Dermis blood vessel endothelial cell (primary cell): ENCODE data around the gene SCGB1D2. TPM values are rescaled to one million over a fixed set of nuclear protein-coding genes. Genes with fewer than 3 reads are reported as not detected.
A peak's percentile ranks its signal among the peaks of the same experiment; 100 is the strongest.
"Not testable (repeated sequence)": the region's sequence is repeated elsewhere in the genome, so short reads cannot be mapped to it uniquely, and the experiment has no call there.

ENCODE experiments used
- DNase-seq: peaks from one replicate; pipeline ENCODE4 v3.0.0; 2010
- total RNA-seq: library from RNA; depleted of rRNA; stranded (reverse); fragments of >200 nt; gene quantifications from 2 replicates; pipeline ENCODE4 v1.2.3, GENCODE V29; 2014

The SCGB1D2 gene, protein sequence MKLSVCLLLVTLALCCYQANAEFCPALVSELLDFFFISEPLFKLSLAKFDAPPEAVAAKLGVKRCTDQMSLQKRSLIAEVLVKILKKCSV
- total RNA-seq, result not detected in 2 replicates

DNA sequence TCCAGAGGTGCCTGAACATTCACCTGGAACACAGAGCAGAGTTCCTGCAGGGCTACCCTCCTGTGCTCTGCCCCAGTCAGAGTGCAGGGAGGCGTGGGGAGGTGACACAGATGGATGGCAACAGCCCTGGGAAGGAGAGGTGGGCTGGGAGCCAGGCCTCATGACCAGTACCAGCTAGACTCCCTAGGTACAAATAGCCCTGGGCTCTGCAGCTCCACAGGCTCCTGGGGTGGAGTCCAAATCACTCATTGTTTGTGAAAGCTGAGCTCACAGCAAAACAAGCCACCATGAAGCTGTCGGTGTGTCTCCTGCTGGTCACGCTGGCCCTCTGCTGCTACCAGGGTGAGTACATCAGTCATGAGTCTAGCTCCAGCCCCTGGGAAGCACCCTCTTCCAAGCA, at the start of gene SCGB1D2:
SCGB1D2 (plus strand) TSS at position 219 of the 400 bp plus-strand sequence; CDS start at position 288, 69 bp downstream.
- DNase-seq, result no peak

DNA sequence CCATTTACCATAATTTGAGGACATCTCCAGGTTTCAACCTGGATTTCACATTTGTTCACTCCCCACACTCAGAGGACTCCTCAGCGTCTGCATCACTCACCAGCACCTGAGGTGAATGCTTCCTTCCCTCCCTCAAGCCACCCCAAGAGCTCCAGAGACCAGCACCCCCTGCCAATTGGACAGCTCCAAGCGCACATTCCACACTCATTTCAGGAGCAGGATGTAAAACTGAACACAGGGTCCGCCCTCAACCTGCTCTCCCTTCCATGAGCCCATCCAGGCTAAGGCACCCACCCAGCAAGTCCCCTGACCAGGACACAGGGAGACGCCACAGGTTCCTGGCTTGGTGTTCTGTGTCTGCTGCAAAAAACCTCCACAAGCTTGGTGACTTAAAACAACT, 48.1 kb upstream of the SCGB1D2 start:
- DNase-seq, result peak; percentile 19

DNA sequence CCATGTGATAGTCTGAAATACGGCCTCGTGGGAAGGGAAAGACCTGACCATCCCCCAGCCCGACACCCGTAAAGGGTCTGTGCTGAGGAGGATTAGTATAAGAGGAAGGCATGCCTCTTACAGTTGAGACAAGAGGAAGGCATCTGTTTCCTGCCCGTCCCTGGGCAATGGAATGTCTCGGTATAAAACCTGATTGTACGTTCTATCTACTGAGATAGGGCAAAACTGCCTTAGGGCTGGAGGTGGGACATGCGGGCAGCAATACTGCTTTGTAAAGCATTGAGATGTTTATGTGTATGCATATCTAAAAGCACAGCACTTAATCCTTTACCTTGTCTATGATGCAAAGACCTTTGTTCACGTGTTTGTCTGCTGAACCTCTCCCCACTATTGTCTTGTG, 47.0 kb upstream of the SCGB1D2 start:
- DNase-seq, result not testable (repeated sequence)

DNA sequence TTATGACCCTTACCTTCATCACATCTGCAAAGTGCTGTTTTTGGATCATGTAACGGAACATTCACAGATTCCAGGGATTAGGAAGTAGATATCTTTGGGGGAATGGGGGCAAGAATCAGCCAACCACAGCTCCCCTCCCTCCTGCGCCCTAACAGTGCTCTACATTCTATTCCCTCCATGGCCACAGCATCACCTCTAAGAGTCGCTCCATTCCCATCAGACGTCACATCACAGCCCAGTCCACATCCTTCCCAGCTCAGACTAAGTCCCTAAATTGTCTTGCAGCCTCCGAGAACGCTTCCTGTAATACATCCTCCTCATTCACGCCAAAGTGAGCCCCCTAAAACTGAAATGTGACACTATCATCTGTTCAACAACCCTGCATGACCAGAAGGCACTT, 46.1 kb upstream of the SCGB1D2 start:
- DNase-seq, result no peak

DNA sequence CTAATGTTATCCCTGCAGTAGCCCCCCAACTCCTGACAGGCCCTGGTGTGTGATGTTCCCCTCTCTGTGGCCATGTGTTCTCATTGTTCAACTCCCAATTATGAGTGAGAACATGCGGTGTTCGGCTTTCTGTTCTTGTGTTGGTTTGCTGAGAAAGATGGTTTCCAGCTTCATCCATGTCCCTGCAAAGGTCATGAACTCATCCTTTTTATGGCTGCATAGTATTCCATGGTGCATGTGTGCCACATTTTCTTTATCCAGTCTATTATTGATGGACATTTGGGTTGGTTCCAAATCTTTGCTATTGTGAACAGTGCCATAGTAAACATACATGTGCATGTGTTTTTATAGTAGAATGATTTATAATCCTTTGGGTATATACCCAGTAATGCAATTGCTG, 44.6 kb upstream of the SCGB1D2 start:
- not testable (repeated sequence) for DNase-seq

DNA sequence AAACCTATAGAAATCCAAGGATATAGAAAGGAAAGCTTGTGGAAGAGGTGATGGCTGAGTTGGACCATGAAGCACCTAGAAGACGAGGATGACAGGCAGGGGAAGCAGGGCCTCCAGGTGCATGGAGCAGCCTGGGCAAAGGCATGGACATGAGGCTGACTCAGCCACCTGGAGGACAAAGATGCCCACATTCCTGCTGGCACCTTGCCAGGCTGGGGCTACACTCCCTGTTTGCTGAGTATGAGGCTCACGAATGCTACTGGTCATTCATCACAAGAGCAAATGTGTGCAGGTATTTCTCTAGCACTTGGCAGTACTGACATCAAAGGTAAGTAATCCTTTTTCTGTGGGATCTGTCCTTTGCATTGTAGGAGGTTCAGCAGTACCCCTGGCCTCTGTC, 40.7 kb upstream of the SCGB1D2 start:
- DNase-seq, result no peak

DNA sequence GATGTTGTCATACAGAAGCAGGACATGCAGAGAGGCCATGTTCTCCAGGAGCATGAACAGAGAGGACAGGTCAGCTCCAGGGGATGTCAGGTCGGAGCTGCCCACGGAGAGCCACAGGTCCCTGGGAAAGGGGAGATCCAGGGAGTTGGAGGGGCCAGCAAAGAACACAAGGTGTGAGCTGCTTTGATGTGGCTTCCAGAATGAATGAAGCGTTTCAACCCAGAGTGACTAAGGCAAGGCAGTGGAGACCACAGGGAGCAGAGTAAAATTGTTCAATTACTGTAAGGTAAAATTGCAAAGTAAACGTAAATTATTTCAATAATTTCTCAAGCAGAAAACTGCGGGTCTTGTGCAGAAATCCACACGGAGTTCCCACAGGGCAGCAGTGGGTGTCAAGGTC, 39.1 kb upstream of the SCGB1D2 start:
- no peak for DNase-seq

DNA sequence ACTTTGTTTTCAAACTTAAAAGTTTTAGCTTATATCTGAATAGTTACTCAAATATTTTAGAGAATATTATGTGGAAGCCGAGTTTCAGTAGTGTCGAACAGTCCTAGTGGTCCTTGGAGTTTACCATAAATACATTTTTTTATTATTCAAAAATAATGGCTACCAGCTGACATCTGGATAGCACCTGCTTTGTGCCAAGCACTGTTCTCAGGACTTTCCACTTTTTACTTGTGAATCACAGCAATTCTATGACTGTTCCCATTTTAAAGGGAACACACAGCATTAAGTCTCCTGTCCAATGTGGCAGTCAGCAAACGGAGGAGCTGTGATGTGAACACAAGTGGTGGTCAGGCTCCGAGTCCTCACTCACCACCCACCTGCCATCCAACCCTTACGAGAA, 37.6 kb upstream of the SCGB1D2 start:
- no peak for DNase-seq

DNA sequence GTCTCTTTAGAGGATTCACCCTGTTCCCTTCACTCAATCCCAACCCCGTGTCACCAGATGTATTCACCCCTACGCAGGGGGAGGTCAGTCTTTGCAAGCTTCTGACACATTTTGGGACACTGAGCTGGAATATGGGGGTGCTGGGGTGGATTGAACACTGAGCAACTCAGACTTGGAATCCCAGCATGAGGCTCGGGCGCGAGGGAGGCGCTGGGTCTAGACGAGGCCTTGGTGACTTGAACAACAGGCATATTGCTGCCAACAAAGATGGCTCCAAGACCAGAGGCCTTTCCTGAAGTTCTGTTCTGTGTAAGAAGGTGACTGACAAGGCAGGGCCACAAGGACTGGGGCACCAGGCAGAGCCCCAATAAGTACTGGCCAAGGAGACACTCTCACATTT, 36.6 kb upstream of the SCGB1D2 start:
- DNase-seq, result no peak

DNA sequence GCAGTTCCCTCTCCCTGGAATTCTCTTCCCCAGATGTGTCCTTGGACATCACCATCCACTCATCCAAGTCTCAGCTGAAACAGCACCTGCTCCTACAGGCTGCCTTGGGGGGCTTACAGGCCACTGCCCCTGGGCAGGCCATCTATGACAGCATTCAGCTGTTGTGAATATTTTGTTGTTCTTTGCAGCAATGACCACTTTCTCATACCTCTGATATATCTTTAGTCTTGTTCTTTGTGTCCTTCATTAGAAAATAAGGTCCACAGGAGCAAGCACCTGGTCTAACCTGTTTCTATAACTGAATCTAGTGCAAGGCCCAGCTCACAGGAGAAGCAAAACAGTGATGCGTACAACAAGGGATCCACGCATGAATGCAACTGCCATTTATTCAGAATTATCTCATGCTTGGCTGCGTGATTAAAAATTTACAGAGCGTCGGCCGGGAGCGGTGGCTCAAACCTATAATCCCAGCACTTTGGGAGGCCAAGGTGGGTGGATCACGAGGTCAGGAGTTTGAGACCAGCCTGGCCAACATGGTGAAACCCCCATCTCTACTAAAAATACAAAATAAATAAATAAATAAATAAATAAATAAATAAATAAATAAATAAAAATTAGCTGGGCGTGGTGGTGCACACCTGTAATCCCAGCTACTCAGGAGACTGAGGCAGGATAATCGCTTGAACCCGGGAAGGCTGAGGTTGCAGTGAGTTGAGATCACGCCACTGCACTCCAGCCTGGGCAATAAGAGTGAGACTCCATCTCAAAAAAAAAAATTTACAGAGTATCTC, 35.6 kb upstream of the SCGB1D2 start:
- DNase-seq, result not testable (repeated sequence)

DNA sequence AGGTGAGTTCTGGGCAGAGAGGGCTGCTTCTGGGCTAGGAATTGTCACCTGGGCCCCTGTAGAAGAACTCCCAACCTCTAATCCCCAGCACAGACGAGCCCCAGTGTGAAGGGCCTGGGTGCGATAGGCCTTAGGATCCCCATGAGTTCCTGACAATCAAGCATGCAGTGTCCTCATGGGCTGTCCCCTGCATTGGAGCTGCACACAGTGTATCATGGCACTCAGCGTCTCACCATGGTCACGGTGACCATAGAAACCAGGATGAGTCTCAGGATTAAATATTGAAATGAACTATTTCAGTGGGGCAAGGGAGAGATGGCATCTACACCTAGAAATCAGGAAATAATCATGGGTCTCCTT, 33.3 kb upstream of the SCGB1D2 start:
- no peak for DNase-seq

DNA sequence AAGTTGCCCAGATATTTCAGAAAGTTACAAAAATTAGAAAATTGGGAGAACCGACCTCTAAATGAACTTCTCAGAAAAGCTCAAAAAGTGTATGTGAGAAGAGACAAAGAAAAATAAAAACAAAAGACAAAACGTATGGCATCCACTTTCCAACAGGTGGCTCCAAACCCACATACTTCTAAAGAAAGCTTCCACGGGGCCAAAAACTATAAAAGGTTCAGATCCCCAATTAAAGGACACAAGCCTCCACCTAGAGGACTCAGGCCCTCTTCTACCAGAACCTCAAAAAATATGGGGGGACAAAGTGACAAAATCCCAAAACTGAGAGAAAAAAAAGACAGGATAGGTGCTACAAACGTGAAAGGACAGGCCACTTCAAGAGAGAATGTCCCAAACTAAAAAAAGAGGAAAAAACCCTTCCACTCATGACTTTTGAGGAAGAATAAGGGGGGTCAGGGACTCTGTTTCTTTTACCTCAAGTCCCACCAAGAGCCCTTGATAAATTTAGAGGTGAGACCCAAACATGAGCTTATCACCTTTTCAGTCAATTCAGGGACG, 24.8 kb upstream of the SCGB1D2 start:
- peak; percentile 56 for DNase-seq

DNA sequence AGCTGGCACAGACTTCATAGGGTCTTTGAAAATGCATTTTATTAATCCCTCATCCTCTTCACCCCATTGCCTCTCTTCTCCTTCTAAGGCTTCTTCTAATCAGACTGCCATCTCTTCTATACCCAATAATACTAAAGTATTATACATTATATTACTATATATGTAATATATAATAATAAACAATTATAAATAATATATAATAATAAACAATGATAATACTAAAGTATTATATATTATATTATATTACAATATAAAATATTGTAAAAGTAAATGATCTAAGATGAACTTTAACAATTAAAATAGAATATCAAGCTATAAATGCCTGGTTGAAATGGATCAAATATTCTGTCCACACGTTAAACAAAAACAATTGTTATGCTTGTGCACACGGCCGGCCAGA, 20.5 kb upstream of the SCGB1D2 start:
- no peak for DNase-seq

DNA sequence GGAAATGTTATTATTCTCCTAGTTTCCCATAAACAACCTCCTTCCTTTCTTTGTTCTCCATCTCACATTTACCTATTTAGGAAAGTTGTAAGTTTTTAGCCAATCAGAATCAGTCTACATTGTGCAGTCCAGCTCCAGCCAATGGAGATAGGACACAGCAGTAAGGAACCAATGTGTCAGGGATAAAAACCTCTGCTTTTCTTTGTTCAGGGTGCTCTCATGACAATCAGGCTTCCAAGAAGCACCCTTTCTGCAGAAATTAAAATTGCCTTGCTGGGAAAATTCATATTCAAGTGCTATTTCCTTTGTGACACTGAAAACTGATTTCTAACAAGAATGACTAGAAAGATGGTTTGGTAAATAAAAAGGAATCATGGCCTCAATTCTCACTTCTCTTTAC, 18.9 kb upstream of the SCGB1D2 start:
- peak; percentile 20 for DNase-seq

DNA sequence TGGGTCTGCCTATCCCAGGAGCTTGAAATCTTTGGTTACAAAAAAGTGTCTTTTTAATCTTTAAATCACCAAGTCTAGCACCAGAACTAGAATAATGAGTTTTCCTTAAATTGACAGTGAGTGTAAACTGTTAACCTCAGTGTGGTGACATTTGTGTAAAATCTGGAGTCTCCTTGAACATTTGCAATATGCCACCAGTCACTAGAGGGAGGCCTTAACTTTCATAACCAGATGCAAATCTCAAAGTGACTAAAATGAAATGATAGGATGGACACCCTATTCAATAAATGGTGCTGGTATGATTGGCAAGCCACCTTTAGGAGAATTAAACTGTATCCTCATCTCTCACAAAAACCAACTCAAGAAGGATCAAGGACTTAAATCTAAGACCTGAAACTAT, 8.3 kb upstream of the SCGB1D2 start:
- DNase-seq, result peak; percentile 29

DNA sequence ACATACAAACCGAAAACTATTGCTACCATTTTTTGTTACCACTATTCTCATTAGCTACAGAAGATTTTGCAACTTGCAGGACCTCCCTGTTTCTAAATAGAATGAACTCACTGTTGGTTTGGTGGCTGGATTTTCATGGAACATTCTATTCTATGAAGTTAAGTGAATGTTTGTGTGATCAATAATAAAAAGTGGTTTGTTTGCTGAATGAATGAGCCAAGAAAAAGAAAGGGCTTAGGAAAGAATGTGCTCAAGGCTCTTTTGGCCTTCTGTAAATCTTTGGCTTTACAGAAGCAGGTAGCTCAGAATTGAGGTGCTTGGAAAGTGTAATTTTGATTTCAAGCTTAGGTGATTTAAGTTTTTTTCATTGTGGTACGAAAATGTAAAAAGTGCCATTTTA, 5.9 kb upstream of the SCGB1D2 start:
- DNase-seq, result no peak

DNA sequence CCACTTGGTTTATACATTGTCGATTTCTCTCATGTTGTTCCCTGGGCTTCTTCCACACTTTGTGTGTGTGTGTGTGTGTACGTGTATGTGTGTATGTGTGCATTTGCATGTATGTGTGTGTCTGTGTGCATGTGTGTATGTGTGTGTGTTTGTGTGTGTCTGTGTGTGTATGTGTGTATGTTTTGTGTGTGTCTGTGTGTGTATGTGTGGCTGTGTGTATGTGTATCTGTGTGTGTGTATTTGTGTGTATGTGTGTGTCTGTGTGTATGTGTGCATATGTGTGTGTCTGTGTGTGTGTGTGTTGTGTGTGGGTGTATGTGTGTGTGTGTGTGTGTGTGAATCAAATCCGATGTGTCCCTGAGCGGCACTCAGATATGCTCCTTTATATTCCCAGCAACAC, 4.5 kb upstream of the SCGB1D2 start:
- DNase-seq, result no peak

DNA sequence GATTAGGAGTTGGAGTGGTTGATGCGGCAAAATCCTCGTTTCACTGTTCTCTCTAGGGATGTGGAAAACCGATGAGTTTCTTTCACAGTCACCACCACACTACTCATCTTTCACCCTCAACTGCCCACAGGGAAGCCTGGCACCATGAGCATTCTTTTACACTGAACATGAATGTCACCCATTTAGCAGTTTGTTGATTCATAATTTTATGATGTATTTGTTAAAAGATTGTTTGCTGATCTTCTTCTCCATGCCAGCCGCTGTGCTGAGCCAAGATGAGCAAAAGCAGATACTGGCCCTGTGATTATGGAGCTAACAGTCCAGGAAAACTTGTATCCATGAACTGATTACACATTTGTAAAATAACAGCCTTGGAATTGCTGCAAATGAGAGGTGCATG, 3.9 kb upstream of the SCGB1D2 start:
- DNase-seq, result no peak

DNA sequence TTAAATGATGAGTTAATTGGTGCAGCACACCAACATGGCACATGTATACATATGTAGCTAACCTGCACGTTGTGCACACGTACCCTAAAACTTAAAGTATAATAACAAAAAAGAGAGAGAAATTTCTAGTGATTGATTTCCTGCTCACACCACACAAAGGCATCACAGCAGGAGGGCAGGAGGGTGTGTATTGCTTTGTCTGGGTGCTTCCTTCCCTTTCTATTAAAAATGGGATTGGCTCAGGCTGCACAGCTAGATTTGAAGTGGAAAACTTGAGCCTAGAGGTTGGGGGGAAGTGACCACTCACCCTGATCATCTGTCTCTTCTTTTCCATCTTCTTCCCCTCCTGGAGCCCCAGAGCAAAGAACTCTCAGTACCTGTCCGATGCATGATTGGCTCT, 944 bp upstream of the SCGB1D2 start:
- DNase-seq, result no peak

DNA sequence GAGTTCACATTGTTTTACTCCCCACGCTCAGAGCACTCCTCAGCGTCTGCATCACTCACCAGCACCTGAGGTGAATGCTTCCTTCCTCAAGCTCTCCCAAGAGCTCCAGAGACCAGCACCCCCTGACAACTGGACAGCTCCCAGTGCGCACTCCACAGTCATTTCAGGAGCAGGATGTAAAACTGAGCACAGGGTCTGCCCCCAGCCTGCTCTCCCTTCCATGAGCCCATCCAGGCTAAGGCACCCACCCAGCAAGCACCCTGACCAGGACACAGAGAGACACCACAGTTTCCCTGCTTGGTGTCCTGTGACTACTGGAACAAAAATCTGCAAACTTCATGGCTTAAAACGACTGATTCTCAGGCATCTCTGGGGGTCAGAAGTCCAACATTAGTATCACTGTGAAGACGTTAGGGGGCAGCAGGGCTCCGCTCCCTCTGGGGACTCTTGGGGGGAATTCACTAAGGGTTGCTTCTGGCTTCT, 3.3 kb downstream of the SCGB1D2 start:
- peak; percentile 69 for DNase-seq

DNA sequence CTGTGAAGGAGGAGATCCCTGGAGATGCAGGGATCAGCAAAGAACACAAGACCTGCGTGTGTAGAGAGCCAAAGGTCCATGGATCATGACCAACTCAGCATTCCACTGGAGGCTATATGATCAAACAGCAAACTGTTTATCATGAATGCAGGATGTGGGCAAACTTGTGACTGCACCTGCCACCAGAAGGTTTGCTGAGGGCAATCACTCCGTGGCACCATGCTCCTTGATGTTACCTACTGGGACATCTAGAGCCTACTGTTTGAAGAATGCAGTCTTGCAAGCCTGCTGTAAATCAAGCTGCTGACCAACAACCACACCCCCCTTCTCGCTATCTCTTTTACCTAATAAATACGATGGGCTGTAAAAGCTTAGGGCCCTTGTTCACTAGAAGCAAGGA, 9.7 kb downstream of the SCGB1D2 start:
- no peak for DNase-seq

DNA sequence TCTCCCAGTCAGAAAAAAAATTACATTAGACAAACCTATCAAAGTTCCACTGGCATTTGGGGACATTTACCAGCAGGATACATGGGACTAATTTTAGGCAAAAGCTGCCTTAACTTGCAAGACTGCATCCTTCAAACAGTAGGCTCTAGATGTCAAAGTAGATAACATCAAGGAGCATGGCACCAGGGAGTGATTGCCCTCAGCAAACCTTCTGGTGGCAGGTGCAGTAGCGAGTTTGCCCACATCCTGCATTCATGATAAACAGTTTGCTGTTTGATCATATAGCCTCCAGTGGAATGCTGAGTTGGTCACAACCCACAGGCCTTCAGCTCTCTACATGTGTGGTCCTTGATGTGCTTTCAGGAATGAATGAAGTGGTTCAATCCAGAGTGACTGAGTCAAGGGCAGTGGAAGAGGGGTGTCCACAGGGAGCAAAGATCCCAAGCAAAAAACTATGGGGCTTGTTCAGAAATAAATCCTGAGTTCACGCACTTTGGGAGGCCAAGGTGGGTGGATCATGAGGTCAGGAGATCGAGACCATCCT, 12.0 kb downstream of the SCGB1D2 start:
- DNase-seq, result no peak

DNA sequence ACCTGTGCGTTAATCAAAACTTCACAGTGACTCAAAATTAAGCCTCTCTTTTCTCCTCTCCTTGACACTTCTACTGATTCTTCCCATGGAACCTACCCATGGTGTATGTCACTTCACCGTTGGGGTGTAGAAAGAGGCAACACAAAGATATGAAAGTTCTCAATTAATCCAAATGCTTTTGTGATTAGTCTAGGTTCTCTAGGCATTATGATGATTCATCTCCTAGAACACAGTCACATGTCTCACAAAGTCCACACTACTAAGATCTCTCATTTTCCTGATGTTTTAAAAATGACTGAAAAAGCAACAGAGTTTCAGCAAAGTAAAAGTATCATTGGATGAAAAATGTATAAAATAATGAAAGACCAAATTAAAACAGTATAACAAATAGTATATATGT, 14.2 kb downstream of the SCGB1D2 start:
- no peak for DNase-seq
